Activated T-cell treated with anti-CD3 and anti-CD28 coated beads, Interleukin-2, amount 50 U/mL, for 4 hours (primary cell): ENCODE measurements around the gene RTN4RL1. TPM values are rescaled to one million over a fixed set of nuclear protein-coding genes. Genes with fewer than 3 reads are reported as not detected.

ENCODE experiments used
- ATAC-seq, 2 donors: fragments of 200-7000 bp; cut with Tn5 transposase; one replicate each; pipeline ENCODE4 v1.10.0; 2021
- DNase-seq: peaks from one replicate; pipeline ENCODE4 v3.0.0-alpha.2; 2020
- H3K27me3 Mint-ChIP-seq: one replicate; pipeline ENCODE4 v1.8.0; 2021; ENCODE audit warnings: low read depth, mixed read lengths
- H3K36me3 Mint-ChIP-seq: one replicate; pipeline ENCODE4 v1.8.0; 2022; ENCODE audit warnings: mixed read lengths; ENCODE audit not compliant: insufficient read depth
- H3K4me1 Mint-ChIP-seq: one replicate; pipeline ENCODE4 v1.8.0; 2021; ENCODE audit warnings: low read depth, mixed read lengths
- H3K4me3 Mint-ChIP-seq: one replicate; pipeline ENCODE4 v1.8.0; 2021; ENCODE audit warnings: mild to moderate bottlenecking, moderate library complexity, mixed read lengths
- H3K9me3 Mint-ChIP-seq: one replicate; pipeline ENCODE4 v1.8.0; 2021; ENCODE audit warnings: mixed read lengths
- total RNA-seq, 3 donors: library from RNA; stranded (reverse); gene quantifications; one replicate each; pipeline ENCODE4 v1.2.1, GENCODE V29; 2021

The RTN4RL1 gene
- total RNA-seq, 3 donors from 2014 or later: 1.0 to 2.5 (median 2.0) TPM

- no peak for ATAC-seq
- Mint-ChIP-seq H3K9me3 (no peaks in the 10 kb centered on the region), H3K36me3 (peaks cover 56% of the 10 kb centered on the region), H3K4me3 (no peak overlapping the region), H3K4me1 (peaks cover 13% of the 10 kb centered on the region), H3K27me3 (peaks cover 10% of the 10 kb centered on the region)
- DNase-seq: no peak
Observed at GRCh38 chr17:2063261-2064146, 38.4 kb upstream of the RTN4RL1 start.

GRCh38 chr17:2062571-2063183 is 37.5 kb upstream of the RTN4RL1 start:
- H3K4me3 Mint-ChIP-seq: no peak overlapping the region
- no peak for ATAC-seq
- DNase-seq: no peak
- H3K27me3 Mint-ChIP-seq: peaks cover 10% of the 10 kb centered on the region
- H3K9me3 Mint-ChIP-seq: no peaks in the 10 kb centered on the region
- peaks cover 50% of the 10 kb centered on the region for H3K36me3 Mint-ChIP-seq
- peaks cover 11% of the 10 kb centered on the region for H3K4me1 Mint-ChIP-seq

- peaks cover 13% of the 10 kb centered on the region for H3K4me1 Mint-ChIP-seq
- H3K9me3 Mint-ChIP-seq: no peaks in the 10 kb centered on the region
- H3K27me3 Mint-ChIP-seq: peaks cover 10% of the 10 kb centered on the region
- ATAC-seq (no peak), DNase-seq (no peak)
- H3K36me3 Mint-ChIP-seq: peaks cover 50% of the 10 kb centered on the region
- no peak overlapping the region for H3K4me3 Mint-ChIP-seq
Observed at GRCh38 chr17:2061441-2061958, 36.4 kb upstream of the RTN4RL1 start.

DNA sequence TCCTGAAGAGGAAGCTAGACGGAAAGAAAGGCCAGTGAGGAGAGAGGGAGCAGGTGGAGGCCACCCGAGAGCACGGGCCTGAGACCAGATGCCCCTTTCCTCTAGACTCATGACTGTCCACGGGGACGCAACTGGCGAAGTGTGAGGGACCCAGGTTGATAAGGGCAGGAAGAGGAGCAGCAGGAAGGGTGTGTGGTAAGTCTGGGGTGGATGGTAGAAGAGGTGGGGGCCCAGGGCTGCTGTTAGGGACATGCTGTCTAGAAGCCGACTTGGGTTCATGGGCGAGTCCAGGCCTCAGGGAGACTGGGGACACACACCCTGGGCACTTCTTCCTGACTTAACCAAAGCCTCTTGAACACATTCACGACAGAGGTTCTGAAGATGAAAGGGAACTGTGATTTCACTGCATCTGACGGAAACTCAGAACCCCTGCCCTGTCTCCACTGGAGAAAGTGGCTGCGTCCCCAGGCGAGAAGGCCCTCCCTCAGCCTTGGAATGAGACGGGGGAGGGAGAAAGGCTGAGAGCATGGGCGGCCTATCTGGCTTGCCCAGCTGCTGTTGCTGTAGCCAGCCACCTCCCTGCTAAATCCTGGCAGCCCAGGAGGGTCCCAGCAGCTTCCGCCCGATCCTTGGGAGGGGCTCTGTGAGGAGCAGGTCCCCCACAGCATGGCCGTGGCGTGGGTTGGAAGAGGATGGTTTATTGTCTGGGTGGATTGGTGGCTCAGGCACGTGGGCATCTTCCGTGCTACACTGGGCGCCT is 35.7 kb upstream of the RTN4RL1 start:
- Mint-ChIP-seq H3K4me1 (peaks cover 13% of the 10 kb centered on the region), H3K4me3 (no peak overlapping the region), H3K27me3 (peaks cover 10% of the 10 kb centered on the region), H3K9me3 (no peaks in the 10 kb centered on the region), H3K36me3 (peaks cover 44% of the 10 kb centered on the region)
- DNase-seq (no peak), ATAC-seq (no peak)

GRCh38 chr17:2060385-2060658 is 35.2 kb upstream of the RTN4RL1 start:
- no peak overlapping the region for H3K4me3 Mint-ChIP-seq
- no peak for ATAC-seq
- H3K27me3 Mint-ChIP-seq: peaks cover 10% of the 10 kb centered on the region
- H3K36me3 Mint-ChIP-seq: peaks cover 39% of the 10 kb centered on the region
- no peak for DNase-seq
- H3K9me3 Mint-ChIP-seq: no peaks in the 10 kb centered on the region
- H3K4me1 Mint-ChIP-seq: peaks cover 13% of the 10 kb centered on the region

DNA sequence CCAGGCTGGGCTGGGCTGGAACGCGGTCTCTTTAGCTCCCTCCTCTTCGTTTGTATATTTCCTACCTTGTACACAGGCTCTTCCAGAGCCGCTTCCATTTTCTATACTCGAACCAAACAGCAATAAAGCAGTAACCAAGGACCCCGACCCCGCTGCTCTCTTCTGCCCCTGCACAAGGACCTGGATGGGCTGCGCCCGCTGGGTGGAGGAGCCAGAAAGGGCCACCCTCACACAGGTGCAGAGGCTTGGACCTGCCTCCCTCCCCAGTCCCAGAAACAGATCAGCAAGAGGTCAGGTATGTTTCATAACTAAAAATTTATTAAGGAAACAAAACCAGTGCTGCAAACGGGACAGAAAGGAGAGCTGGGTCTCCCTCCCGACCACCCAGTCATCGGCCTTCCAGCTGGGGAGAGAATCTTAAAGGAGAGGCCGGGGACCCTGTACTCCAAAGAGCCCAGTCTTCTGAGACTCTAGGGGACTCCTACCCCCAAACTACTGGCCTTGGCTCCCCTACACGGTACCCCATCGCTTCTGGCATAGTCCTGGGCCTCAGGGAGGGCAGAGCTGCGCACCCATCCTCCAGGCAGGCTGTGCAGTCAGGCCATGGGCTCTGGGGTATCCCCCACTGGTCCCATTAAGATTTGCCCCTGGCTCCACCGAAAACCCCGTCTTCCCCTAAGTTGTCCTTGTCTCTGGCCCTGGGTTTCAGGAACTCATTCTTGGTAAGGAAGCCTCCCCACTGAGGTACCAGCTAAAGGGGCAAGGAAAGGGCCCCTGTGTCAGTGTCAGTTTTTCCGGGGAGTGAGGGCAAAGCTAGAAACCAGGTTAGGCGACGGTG is 34.6 kb upstream of the RTN4RL1 start:
- peaks cover 10% of the 10 kb centered on the region for H3K27me3 Mint-ChIP-seq
- H3K36me3 Mint-ChIP-seq: peaks cover 37% of the 10 kb centered on the region
- DNase-seq (no peak), ATAC-seq (no peak)
- no peak overlapping the region for H3K4me3 Mint-ChIP-seq
- H3K9me3 Mint-ChIP-seq: no peaks in the 10 kb centered on the region
- H3K4me1 Mint-ChIP-seq: peaks cover 11% of the 10 kb centered on the region

DNA sequence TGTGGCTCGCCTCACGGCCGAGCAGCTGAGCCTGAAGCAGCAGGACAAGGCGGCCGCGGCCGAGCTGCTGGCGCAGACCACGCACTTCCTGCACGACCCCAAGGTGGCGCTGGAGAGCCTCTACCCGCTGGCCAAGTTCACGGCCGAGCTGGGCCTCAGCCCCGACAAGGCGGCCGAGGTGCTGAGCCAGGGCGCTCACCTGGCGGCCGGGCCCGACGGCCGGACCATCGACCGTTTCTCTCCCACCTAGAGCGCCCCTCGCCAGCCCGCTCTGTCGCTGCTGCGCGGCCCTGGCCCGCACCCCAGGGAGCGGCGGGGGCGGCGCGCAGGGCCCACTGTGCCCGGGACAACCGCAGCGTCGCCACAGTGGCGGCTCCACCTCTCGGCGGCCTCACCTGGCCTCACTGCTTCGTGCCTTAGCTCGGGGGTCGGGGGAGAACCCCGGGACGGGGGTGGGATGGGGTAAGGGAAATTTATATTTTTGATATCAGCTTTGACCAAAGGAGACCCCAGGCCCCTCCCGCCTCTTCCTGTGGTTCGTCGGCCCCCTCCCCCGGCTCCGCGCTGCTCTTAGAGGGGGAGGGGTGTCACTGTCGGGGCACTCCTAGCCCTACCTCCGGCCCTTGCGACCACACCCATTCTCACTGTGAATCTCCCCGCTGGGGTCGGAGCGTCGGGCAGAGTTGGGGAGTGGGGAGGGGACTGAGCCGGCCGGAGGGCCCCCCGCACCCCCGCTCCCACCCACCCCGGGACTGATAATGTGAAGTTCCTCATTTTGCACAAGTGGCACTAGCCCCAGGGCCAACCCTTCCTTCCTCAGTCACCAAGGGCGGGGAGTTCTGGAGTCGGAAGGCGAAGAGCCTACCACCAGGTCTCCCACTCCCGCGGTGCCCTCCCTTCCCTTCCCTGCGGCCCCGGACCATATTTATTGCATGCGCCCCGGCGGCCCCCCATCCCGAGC is 33.7 kb upstream of the RTN4RL1 start:
- DNase-seq: peak; percentile 63
- Mint-ChIP-seq H3K27me3 (peaks cover 10% of the 10 kb centered on the region), H3K9me3 (no peaks in the 10 kb centered on the region), H3K4me3 (no peak overlapping the region), H3K4me1 (peaks cover 15% of the 10 kb centered on the region), H3K36me3 (peaks cover 29% of the 10 kb centered on the region)
- no peak for ATAC-seq

DNA sequence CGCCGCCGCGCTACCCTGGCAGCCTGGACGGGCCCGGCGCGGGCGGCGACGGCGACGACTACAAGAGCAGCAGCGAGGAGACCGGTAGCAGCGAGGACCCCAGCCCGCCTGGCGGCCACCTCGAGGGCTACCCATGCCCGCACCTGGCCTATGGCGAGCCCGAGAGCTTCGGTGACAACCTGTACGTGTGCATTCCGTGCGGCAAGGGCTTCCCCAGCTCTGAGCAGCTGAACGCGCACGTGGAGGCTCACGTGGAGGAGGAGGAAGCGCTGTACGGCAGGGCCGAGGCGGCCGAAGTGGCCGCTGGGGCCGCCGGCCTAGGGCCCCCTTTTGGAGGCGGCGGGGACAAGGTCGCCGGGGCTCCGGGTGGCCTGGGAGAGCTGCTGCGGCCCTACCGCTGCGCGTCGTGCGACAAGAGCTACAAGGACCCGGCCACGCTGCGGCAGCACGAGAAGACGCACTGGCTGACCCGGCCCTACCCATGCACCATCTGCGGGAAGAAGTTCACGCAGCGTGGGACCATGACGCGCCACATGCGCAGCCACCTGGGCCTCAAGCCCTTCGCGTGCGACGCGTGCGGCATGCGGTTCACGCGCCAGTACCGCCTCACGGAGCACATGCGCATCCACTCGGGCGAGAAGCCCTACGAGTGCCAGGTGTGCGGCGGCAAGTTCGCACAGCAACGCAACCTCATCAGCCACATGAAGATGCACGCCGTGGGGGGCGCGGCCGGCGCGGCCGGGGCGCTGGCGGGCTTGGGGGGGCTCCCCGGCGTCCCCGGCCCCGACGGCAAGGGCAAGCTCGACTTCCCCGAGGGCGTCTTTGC is 32.8 kb upstream of the RTN4RL1 start:
- DNase-seq: no peak
- no peak overlapping the region for H3K4me3 Mint-ChIP-seq
- peaks cover 10% of the 10 kb centered on the region for H3K27me3 Mint-ChIP-seq

DNA sequence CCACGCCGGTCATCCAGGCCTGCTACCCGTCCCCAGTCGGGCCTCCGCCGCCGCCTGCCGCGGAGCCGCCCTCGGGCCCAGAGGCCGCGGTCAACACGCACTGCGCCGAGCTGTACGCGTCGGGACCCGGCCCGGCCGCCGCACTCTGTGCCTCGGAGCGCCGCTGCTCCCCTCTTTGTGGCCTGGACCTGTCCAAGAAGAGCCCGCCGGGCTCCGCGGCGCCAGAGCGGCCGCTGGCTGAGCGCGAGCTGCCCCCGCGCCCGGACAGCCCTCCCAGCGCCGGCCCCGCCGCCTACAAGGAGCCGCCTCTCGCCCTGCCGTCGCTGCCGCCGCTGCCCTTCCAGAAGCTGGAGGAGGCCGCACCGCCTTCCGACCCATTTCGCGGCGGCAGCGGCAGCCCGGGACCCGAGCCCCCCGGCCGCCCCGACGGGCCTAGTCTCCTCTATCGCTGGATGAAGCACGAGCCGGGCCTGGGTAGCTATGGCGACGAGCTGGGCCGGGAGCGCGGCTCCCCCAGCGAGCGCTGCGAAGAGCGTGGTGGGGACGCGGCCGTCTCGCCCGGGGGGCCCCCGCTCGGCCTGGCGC is 32.1 kb upstream of the RTN4RL1 start:
- no peak for ATAC-seq
- Mint-ChIP-seq H3K4me1 (peaks cover 21% of the 10 kb centered on the region), H3K4me3 (no peak overlapping the region), H3K36me3 (peaks cover 21% of the 10 kb centered on the region), H3K27me3 (peaks cover 10% of the 10 kb centered on the region), H3K9me3 (no peaks in the 10 kb centered on the region)
- DNase-seq: no peak

More for the DNA sequence above, 32.8 kb upstream of the RTN4RL1 start:
- peaks cover 20% of the 10 kb centered on the region for H3K4me1 Mint-ChIP-seq
- peaks cover 25% of the 10 kb centered on the region for H3K36me3 Mint-ChIP-seq
- no peaks in the 10 kb centered on the region for H3K9me3 Mint-ChIP-seq
- no peak for ATAC-seq

DNA sequence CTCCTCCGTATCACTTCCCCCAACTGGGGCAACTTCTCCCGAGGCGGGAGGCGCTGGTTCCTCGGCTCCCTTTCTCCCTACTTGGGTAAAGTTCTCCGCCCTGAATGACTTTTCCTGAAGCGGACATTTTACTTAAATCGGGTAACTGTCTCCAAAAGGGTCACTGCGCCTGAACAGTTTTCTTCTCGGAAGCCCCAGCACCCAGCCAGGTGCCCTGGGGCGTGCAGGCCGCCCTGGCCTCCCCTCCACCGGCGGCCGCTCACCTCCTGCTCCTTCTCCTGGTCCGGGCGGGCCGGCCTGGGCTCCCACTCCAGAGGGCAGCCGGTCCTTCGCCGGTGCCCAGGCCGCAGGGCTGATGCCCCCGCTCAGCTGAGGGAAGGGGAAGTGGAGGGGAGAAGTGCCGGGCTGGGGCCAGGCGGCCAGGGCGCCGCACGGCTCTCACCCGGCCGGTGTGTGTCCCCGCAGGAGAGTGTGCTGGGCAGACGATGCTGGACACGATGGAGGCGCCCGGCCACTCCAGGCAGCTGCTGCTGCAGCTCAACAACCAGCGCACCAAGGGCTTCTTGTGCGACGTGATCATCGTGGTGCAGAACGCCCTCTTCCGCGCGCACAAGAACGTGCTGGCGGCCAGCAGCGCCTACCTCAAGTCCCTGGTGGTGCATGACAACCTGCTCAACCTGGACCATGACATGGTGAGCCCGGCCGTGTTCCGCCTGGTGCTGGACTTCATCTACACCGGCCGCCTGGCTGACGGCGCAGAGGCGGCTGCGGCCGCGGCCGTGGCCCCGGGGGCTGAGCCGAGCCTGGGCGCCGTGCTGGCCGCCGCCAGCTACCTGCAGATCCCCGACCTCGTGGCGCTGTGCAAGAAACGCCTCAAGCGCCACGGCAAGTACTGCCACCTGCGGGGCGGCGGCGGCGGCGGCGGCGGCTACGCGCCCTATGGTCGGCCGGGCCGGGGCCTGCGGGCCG is 31.4 kb upstream of the RTN4RL1 start:
- Mint-ChIP-seq H3K36me3 (peaks cover 14% of the 10 kb centered on the region), H3K4me1 (peaks cover 27% of the 10 kb centered on the region), H3K4me3 (peak overlapping the region; percentile 70), H3K27me3 (peaks cover 15% of the 10 kb centered on the region), H3K9me3 (no peaks in the 10 kb centered on the region)
- peak; percentile 49 for DNase-seq
- ATAC-seq: no peak
